Liver (tissue), 9 donors: ENCODE results near the gene PWWP2B. TPM values are rescaled to one million over a fixed set of nuclear protein-coding genes. Genes with fewer than 3 reads are reported as not detected.

Source experiments
- DNase-seq: peaks from one replicate; pipeline ENCODE4 v3.0.0-alpha.2; 2017; ENCODE audit warnings: low spot score
- H3K27ac ChIP-seq, 2 donors: one replicate each; pipeline ENCODE4 v1.7.0; 2013; ENCODE audit warnings: inconsistent platforms in 2 of 2, low read length in 2 of 2, control low read depth in 1 of 2, low read depth in 1 of 2, mild to moderate bottlenecking in 1 of 2
- H3K27me3 ChIP-seq, 4 donors: one replicate each; pipeline versions ENCODE4 v1.6.1 to v1.7.0; 2013; ENCODE audit warnings: low read length in 3 of 4, inconsistent platforms in 1 of 4, mild to moderate bottlenecking in 1 of 4, moderate library complexity in 1 of 4; ENCODE audit not compliant: control insufficient read depth in 4 of 4, insufficient read depth in 4 of 4
- H3K36me3 ChIP-seq, 4 donors: one replicate each; pipeline versions ENCODE4 v1.6.1 to v1.7.0; 2013; ENCODE audit warnings: low read length in 3 of 4, mild to moderate bottlenecking in 3 of 4, low read depth in 1 of 4, moderate library complexity in 1 of 4; ENCODE audit not compliant: control insufficient read depth in 4 of 4, insufficient read depth in 3 of 4
- H3K4me1 ChIP-seq, 4 donors: one replicate each; pipeline versions ENCODE4 v1.6.1 to v1.7.0; 2013; ENCODE audit warnings: low read length in 3 of 4, mild to moderate bottlenecking in 3 of 4, moderate library complexity in 1 of 4; ENCODE audit not compliant: control insufficient read depth in 4 of 4, insufficient read depth in 4 of 4
- H3K4me3 ChIP-seq, 3 donors: one replicate each; pipeline versions ENCODE4 v1.6.1 to v1.7.0; 2013; ENCODE audit warnings: low read length in 3 of 3, control low read depth in 1 of 3, low read depth in 1 of 3, mild to moderate bottlenecking in 1 of 3
- H3K9ac ChIP-seq, 2 donors: one replicate each; pipeline ENCODE4 v1.7.0; 2013; ENCODE audit warnings: low read length in 2 of 2, mild to moderate bottlenecking in 2 of 2, moderate library complexity in 2 of 2, control low read depth in 1 of 2, low read depth in 1 of 2
- H3K9me3 ChIP-seq, 4 donors: one replicate each; pipeline versions ENCODE4 v1.6.1 to v1.7.0; 2013; ENCODE audit warnings: low read length in 3 of 4; ENCODE audit not compliant: control insufficient read depth in 4 of 4
- ATF3 ChIP-seq: IDR thresholded peaks from 2 replicates; pipeline ENCODE4 v1.6.1; 2016; ENCODE audit warnings: antibody characterized with exemption
- CTCF ChIP-seq: fragments of 150-350 bp; IDR thresholded peaks from 2 replicates; pipeline ENCODE4 v1.5.1; 2017; ENCODE audit warnings: improper control_type of control experiment, low read depth, low read length; ENCODE audit not compliant: missing input control
- EGR1 ChIP-seq, 2 donors: IDR thresholded peaks; 2 replicates each; pipeline ENCODE4 v1.6.1; 2016 to 2018; ENCODE audit warnings: antibody characterized with exemption in 2 of 2, low read depth in 2 of 2
- FOXA1 ChIP-seq: IDR thresholded peaks from 2 replicates; pipeline ENCODE4 v1.6.1; 2016; ENCODE audit warnings: antibody characterized with exemption
- FOXA2 ChIP-seq: IDR thresholded peaks from 2 replicates; pipeline ENCODE4 v1.6.1; 2016; ENCODE audit warnings: antibody characterized with exemption
- GABPA ChIP-seq, 2 donors: IDR thresholded peaks in 1 of 2; conservative IDR thresholded peaks in 1 of 2; 2 replicates each; pipeline ENCODE4 v1.6.1; 2016; ENCODE audit warnings: antibody characterized with exemption in 2 of 2, mild to moderate bottlenecking in 1 of 2, moderate library complexity in 1 of 2
- HNF4A ChIP-seq, 2 donors: conservative IDR thresholded peaks; 2 replicates each; pipeline ENCODE4 v1.6.1; 2016; ENCODE audit warnings: antibody characterized with exemption in 2 of 2, mild to moderate bottlenecking in 2 of 2
- HNF4G ChIP-seq: IDR thresholded peaks from 2 replicates; pipeline ENCODE4 v1.6.1; 2016; ENCODE audit warnings: antibody characterized with exemption
- JUND ChIP-seq, 2 donors: IDR thresholded peaks; 2 replicates each; pipeline ENCODE4 v1.6.1; 2016; ENCODE audit warnings: antibody characterized with exemption in 2 of 2
- MAX ChIP-seq: IDR thresholded peaks from 2 replicates; pipeline ENCODE4 v1.6.1; 2016; ENCODE audit warnings: antibody characterized with exemption
- NR2F2 ChIP-seq: IDR thresholded peaks from 2 replicates; pipeline ENCODE4 v1.6.1; 2016; ENCODE audit warnings: antibody characterized with exemption
- RAD21 ChIP-seq, 2 donors: IDR thresholded peaks; 2 replicates each; pipeline ENCODE4 v1.6.1; 2016; ENCODE audit warnings: antibody characterized with exemption in 2 of 2, mild to moderate bottlenecking in 2 of 2
- REST ChIP-seq: IDR thresholded peaks from 2 replicates; pipeline ENCODE4 v1.6.1; 2016; ENCODE audit warnings: antibody characterized with exemption, mild to moderate bottlenecking
- RXRA ChIP-seq, 2 donors: IDR thresholded peaks; 2 replicates each; pipeline ENCODE4 v1.6.1; 2017 to 2018; ENCODE audit warnings: antibody characterized with exemption in 2 of 2, mild to moderate bottlenecking in 1 of 2
- SP1 ChIP-seq: IDR thresholded peaks from 2 replicates; pipeline ENCODE4 v1.6.1; 2018; ENCODE audit warnings: antibody characterized with exemption, mild to moderate bottlenecking
- TAF1 ChIP-seq: conservative IDR thresholded peaks from 2 replicates; pipeline ENCODE4 v1.6.1; 2016; ENCODE audit warnings: antibody characterized with exemption, mild to moderate bottlenecking
- YY1 ChIP-seq: IDR thresholded peaks from 2 replicates; pipeline ENCODE4 v1.6.1; 2016; ENCODE audit warnings: antibody characterized with exemption, mild to moderate bottlenecking
- ZBTB33 ChIP-seq: IDR thresholded peaks from 2 replicates; pipeline ENCODE4 v1.6.1; 2016; ENCODE audit warnings: antibody characterized with exemption
- WGBS: extraction: QIAGEN DNeasy Blood & Tissue Kit; methylation state at CpG from one replicate; pipeline ENCODE4 v1.1.7; 2013; 5-methylcytosine and 5-hydroxymethylcytosine counted together
- polyA plus RNA-seq, 2 donors: library from polyadenylated mRNA; stranded (reverse) in 1 of 2; unstranded in 1 of 2; fragments of 200-250 nt in 1 of 2; fragments of >200 nt in 1 of 2; fragmentation: Nextera tagmentation in 1 of 2; extraction: Ambion mirVana in 1 of 2; gene quantifications; one replicate each; pipeline versions ENCODE4 v1.2.1 to v1.2.3, GENCODE V29; 2013 to 2015
- total RNA-seq, 2 donors: library from RNA; depleted of rRNA; stranded (reverse); fragments of >200 nt; gene quantifications; one replicate each; pipeline ENCODE4 v1.2.3, GENCODE V29; 2014
- donor health status: healthy.
- donor health status: healthy.
- donor health status: healthy.
- donor health status: healthy.
- donor health status: healthy.

The PWWP2B gene
- total and polyA plus RNA-seq, 4 donors: 0.75 to 4.2 (median 3.6) TPM

GRCh38 chr10:132371641-132372081 lies 25.3 kb upstream of the PWWP2B start:
- H3K27ac ChIP-seq: no peak overlapping the region
- TF ChIP-seq RAD21 (IDR thresholded peaks at IDR 0.05) (peak in 1 of 2 donors; percentile 14), ATF3 (no peak), HNF4A (conservative IDR thresholded peaks at IDR 0.05) (no peak)
- H3K4me1 ChIP-seq: no peaks in the 10 kb centered on the region
- no peaks in the 10 kb centered on the region for H3K27me3 ChIP-seq
- H3K4me3 ChIP-seq: no peak overlapping the region
- H3K36me3 ChIP-seq: peaks cover 0 to 3% (median under 1%) of the 10 kb centered on the region in 4 donors
- no peaks in the 10 kb centered on the region for H3K9me3 ChIP-seq
- no peak overlapping the region for H3K9ac ChIP-seq
- WGBS: 79% methylated on average over 9 of the region's 9 CpGs
- no peak for DNase-seq

GRCh38 chr10:132372516-132373095 lies 24.4 kb upstream of the PWWP2B start:
- H3K4me3 ChIP-seq: no peak overlapping the region

More at GRCh38 chr10:132372516-132373095, 24.4 kb upstream of the PWWP2B start:
- Histone ChIP-seq H3K9ac (no peak overlapping the region), H3K27me3 (no peaks in the 10 kb centered on the region), H3K9me3 (no peaks in the 10 kb centered on the region), H3K36me3 (no peaks in the 10 kb centered on the region), H3K27ac (no peak overlapping the region), H3K4me1 (no peaks in the 10 kb centered on the region)
- no peak for TF ChIP-seq EGR1 (IDR thresholded peaks at IDR 0.05; ENCODE audit: low read depth in 2 of 2)
- TF ChIP-seq ATF3: no peak
- no peak for TF ChIP-seq FOXA1
- no peak for TF ChIP-seq CTCF
- no peak for TF ChIP-seq FOXA2
- TF ChIP-seq REST: no peak
- no peak for TF ChIP-seq HNF4A (conservative IDR thresholded peaks at IDR 0.05)
- no peak for TF ChIP-seq SP1
- TF ChIP-seq TAF1: no peak
- no peak for TF ChIP-seq YY1
- no peak for TF ChIP-seq GABPA (IDR thresholded peaks at IDR 0.05 in 1 of 2, conservative IDR thresholded peaks at IDR 0.05 in 1 of 2)
- TF ChIP-seq RAD21 (IDR thresholded peaks at IDR 0.05): no peak
- TF ChIP-seq MAX: no peak
- TF ChIP-seq ZBTB33: no peak
- TF ChIP-seq NR2F2: no peak
- TF ChIP-seq HNF4G: no peak
- no peak for TF ChIP-seq RXRA (IDR thresholded peaks at IDR 0.05)
- TF ChIP-seq JUND (IDR thresholded peaks at IDR 0.05): no peak
- no peak for DNase-seq
- 94% methylated on average over 16 of the region's 16 CpGs for WGBS
